ENCODE measurements around the gene PCGF3.

- no peak for TF ChIP-seq NR2C2 (IDR thresholded peaks at IDR 0.05; ENCODE audit: borderline replicate concordance, control insufficient read depth, insufficient read length, low read depth)
- no peak for TF ChIP-seq CEBPB (IDR thresholded peaks at IDR 0.05; ENCODE audit: borderline replicate concordance in 1 of 2, low read depth in 2 of 2, low read length in 2 of 2)
- TF ChIP-seq STAT3 (IDR thresholded peaks at IDR 0.05; ENCODE audit: low read depth, low read length) = no peak
- no peak for TF ChIP-seq ASH2L (IDR thresholded peaks at IDR 0.05; ENCODE audit: borderline replicate concordance, low read depth)
- TF ChIP-seq FOS (IDR thresholded peaks at IDR 0.05; ENCODE audit: borderline replicate concordance, extremely low read depth, insufficient read length) = no peak
- no peak for TF ChIP-seq KDM1A (IDR thresholded peaks at IDR 0.05; ENCODE audit: borderline replicate concordance)
- no peak for TF ChIP-seq ZNF274 (IDR thresholded peaks at IDR 0.05; ENCODE audit: insufficient read depth, insufficient read length)
- TF ChIP-seq PBX3 (IDR thresholded peaks at IDR 0.05; ENCODE audit: insufficient replicate concordance, low read depth, low read length) = no peak
- TF ChIP-seq PKNOX1 (IDR thresholded peaks at IDR 0.05) = no peak
- no peak for TF ChIP-seq NR2F1 (conservative IDR thresholded peaks at IDR 0.05)
- TF ChIP-seq EP300 (IDR thresholded peaks at IDR 0.05; ENCODE audit: borderline replicate concordance in 1 of 2, control insufficient read depth in 1 of 2, low read depth in 2 of 2, low read length in 2 of 2) = no peak
- TF ChIP-seq CTCF (IDR thresholded peaks at IDR 0.05 in 2 of 3, conservative IDR thresholded peaks at IDR 0.05 in 1 of 3; ENCODE audit: control insufficient read depth in 2 of 3, extremely low read depth in 1 of 3, insufficient read depth in 1 of 3, low read depth in 3 of 3, low read length in 3 of 3) = no peak
- TF ChIP-seq ZNF24 (IDR thresholded peaks at IDR 0.05) = no peak
- no peak for TF ChIP-seq YY1 (IDR thresholded peaks at IDR 0.05; ENCODE audit: low read depth, low read length)
Measured at GRCh38 chr4:766559-767283, 61.1 kb downstream of the PCGF3 start.

Data from GM12878 (cell line).